Natural killer cell (primary cell): ENCODE results near the gene FBLIM1. TPM values are rescaled to one million over a fixed set of nuclear protein-coding genes. Genes with fewer than 3 reads are reported as not detected.

Source experiments
- ATAC-seq, 3 donors: fragments of 150-1000 bp in 2 of 3; fragments of 200-7000 bp in 1 of 3; cut with Tn5 transposase; 1 replicate in 1 of 3; 2 replicates in 2 of 3; pipeline ENCODE4 v1.10.0; 2021; ENCODE audit warnings: mild to moderate bottlenecking in 2 of 3, moderate library complexity in 2 of 3
- DNase-seq, 2 donors: peaks; one replicate each; pipeline versions ENCODE4 v3.0.0 to v3.0.0-alpha.2; 2013 to 2021; ENCODE audit warnings: mixed read lengths in 1 of 2
- H3K27ac ChIP-seq: one replicate; pipeline ENCODE4 v1.5.1; 2013; ENCODE audit warnings: mild to moderate bottlenecking, low read length
- H3K27me3 ChIP-seq: one replicate; pipeline ENCODE4 v1.6.1; 2013; ENCODE audit warnings: low read length; ENCODE audit not compliant: control insufficient read depth, insufficient read depth
- H3K36me3 ChIP-seq: one replicate; pipeline ENCODE4 v1.6.1; 2013; ENCODE audit warnings: low read length; ENCODE audit not compliant: control insufficient read depth, insufficient read depth
- H3K4me1 ChIP-seq: one replicate; pipeline ENCODE4 v1.6.1; 2013; ENCODE audit warnings: low read length; ENCODE audit not compliant: control insufficient read depth, insufficient read depth
- H3K4me3 ChIP-seq: one replicate; pipeline ENCODE4 v1.5.1; 2013; ENCODE audit warnings: low read length
- H3K9me3 ChIP-seq: one replicate; pipeline ENCODE4 v1.6.1; 2013; ENCODE audit warnings: low read length; ENCODE audit not compliant: control insufficient read depth, insufficient read depth
- H3K27ac Mint-ChIP-seq, 2 donors: one replicate each; pipeline ENCODE4 v1.8.0; 2022; ENCODE audit warnings: mild to moderate bottlenecking in 2 of 2, mixed read lengths in 2 of 2, moderate library complexity in 1 of 2
- H3K27me3 Mint-ChIP-seq, 2 donors: one replicate each; pipeline ENCODE4 v1.8.0; 2022; ENCODE audit warnings: low read depth in 2 of 2, mixed read lengths in 2 of 2
- H3K36me3 Mint-ChIP-seq: one replicate; pipeline ENCODE4 v1.8.0; 2022; ENCODE audit warnings: mixed read lengths
- H3K4me1 Mint-ChIP-seq, 2 donors: one replicate each; pipeline ENCODE4 v1.8.0; 2022; ENCODE audit warnings: mixed read lengths in 2 of 2
- H3K4me3 Mint-ChIP-seq: one replicate; pipeline ENCODE4 v1.8.0; 2022; ENCODE audit warnings: mild to moderate bottlenecking, moderate library complexity, mixed read lengths
- H3K9me3 Mint-ChIP-seq, 2 donors: one replicate each; pipeline ENCODE4 v1.8.0; 2022; ENCODE audit warnings: mixed read lengths in 2 of 2
- WGBS: methylation state at CpG from one replicate; pipeline ENCODE4 v1.1.7; 2013; ENCODE audit warnings: missing lambda C conversion rate; ENCODE audit not compliant: insufficient coverage; 5-methylcytosine and 5-hydroxymethylcytosine counted together
- intact Hi-C: fragments of 100-400 bp; cut with micrococcal nuclease; formaldehyde crosslinking; loops from one replicate; pipeline ENCODE4 v1.14.2; 2022
- total RNA-seq, 4 donors: library from RNA; stranded (reverse); fragments of 120-200 nt in 1 of 4; gene quantifications; one replicate each; pipeline versions ENCODE4 v1.2.3 to v1.2.4, GENCODE V29; 2013 to 2022
- TF ChIP-seq, protein P1 (sequence below): fragments of 200-600 bp; IDR thresholded peaks from one replicate; pipeline ENCODE4 v1.8.0; 2022; ENCODE audit warnings: antibody characterized with exemption

FBLIM1 gene
- total RNA-seq, 3 donors from 2014 or later (not counting 1 experiment from before 2014, with no cell fraction given) = 0.39 TPM; not detected in 2

DNA sequence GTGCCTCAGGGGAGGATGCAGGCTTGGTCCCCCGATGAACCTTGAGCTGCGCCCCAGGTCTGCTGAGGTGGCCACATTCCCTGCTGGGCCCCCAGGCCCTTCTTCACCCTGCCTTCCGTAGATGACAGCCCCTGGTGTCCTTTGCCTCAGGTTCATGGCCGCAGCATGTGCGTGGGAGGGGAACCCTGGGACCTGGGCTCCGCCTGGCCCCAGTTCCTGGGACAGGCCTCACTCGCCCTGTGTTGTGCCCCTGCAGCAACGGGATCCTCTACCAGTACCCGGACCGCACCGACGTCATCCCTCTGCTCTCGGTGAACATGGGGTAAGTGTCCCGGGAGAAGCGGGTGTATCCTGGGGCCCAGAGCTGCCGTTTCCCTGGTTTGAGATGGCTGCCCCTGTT lies 27.7 kb upstream of the FBLIM1 start:
- Mint-ChIP-seq H3K27me3 (no peaks in the 10 kb centered on the region), H3K27ac (no peak overlapping the region), H3K4me3 (no peak overlapping the region), H3K4me1 (no peaks in the 10 kb centered on the region), H3K36me3 (no peaks in the 10 kb centered on the region), H3K9me3 (no peaks in the 10 kb centered on the region)
- TF ChIP-seq, protein P1, sequence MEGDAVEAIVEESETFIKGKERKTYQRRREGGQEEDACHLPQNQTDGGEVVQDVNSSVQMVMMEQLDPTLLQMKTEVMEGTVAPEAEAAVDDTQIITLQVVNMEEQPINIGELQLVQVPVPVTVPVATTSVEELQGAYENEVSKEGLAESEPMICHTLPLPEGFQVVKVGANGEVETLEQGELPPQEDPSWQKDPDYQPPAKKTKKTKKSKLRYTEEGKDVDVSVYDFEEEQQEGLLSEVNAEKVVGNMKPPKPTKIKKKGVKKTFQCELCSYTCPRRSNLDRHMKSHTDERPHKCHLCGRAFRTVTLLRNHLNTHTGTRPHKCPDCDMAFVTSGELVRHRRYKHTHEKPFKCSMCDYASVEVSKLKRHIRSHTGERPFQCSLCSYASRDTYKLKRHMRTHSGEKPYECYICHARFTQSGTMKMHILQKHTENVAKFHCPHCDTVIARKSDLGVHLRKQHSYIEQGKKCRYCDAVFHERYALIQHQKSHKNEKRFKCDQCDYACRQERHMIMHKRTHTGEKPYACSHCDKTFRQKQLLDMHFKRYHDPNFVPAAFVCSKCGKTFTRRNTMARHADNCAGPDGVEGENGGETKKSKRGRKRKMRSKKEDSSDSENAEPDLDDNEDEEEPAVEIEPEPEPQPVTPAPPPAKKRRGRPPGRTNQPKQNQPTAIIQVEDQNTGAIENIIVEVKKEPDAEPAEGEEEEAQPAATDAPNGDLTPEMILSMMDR = no peak
- Histone ChIP-seq H3K9me3 (no peaks in the 10 kb centered on the region), H3K36me3 (peaks cover 61% of the 10 kb centered on the region), H3K27me3 (no peaks in the 10 kb centered on the region), H3K4me3 (no peak overlapping the region), H3K27ac (no peak overlapping the region), H3K4me1 (no peaks in the 10 kb centered on the region)
- ATAC-seq (no peak), DNase-seq (no peak)
- intact Hi-C loops = no loop called here
- 98% methylated on average over 16 of the region's 16 CpGs for WGBS

DNA sequence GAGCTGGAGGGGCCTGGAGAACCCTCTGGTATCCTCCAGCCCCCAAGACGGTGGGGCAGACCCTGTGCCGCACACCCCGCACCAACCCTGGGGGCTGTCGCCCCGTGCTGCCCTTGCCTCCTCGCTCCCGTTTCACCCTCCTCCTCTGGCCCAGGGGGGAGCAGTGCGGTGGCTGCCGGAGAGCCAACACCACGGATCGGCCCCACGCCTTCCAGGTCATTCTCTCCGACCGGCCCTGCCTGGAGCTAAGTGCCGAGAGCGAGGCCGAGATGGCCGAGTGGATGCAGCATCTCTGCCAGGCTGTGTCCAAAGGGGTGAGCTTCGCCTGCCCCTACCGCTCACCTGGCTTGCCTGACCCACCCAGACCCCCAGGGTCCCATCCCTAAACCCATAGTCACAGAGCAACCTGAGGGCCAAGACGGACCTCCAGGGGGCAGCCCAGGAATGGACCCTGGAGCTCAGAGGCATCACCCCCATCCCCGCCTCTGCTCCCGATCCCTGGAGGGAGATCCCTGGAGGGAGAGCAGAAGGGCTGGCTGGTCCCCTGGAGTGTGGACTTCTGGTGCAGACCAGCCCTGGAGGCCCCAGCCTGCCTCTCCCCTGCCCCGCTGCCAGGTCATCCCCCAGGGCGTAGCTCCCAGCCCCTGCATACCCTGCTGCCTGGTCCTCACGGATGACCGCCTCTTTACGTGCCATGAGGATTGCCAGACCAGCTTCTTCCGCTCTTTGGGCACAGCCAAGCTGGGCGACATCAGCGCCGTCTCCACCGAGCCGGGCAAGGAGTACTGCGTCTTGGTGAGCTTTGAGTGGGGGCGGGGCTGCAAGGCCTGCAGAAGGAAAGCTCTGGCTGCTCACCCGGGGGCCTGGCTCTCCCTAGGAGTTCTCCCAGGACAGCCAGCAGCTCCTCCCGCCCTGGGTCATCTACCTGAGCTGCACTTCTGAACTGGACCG lies 26.6 kb upstream of the FBLIM1 start:
- no peaks in the 10 kb centered on the region for H3K4me1 Mint-ChIP-seq
- H3K27me3 Mint-ChIP-seq = no peaks in the 10 kb centered on the region
- H3K36me3 ChIP-seq = peaks cover 56% of the 10 kb centered on the region
- TF ChIP-seq, protein P1 = no peak
- no peaks in the 10 kb centered on the region for H3K9me3 ChIP-seq
- no peaks in the 10 kb centered on the region for H3K36me3 Mint-ChIP-seq
- no peak overlapping the region for H3K4me3 ChIP-seq
- no peak for ATAC-seq
- DNase-seq = no peak
- intact Hi-C loops = no loop called here
- no peaks in the 10 kb centered on the region for H3K9me3 Mint-ChIP-seq
- no peak overlapping the region for H3K27ac Mint-ChIP-seq
- no peaks in the 10 kb centered on the region for H3K4me1 ChIP-seq
- no peaks in the 10 kb centered on the region for H3K27me3 ChIP-seq
- 97% methylated on average over 39 of the region's 39 CpGs for WGBS
- no peak overlapping the region for H3K4me3 Mint-ChIP-seq
- no peak overlapping the region for H3K27ac ChIP-seq

DNA sequence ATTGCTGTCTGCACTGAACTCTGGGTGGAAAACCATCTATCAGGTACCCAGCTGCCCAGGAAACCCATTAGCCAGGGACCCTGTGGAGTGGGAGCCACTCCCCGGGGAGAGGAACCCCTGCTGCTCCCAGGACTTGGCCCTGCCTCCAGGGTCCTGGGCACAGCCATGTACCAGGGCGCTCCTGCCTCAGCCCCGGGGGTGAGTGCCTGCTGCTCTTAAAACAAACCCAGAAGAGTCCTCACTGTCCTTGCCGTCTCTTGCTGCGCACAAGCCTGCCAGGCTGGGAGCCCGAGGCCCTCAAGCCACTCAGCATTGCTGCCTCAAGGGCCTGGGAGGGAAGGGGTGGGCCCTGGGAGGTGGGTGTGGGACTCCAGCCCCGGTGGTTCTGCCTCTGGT lies 25.9 kb upstream of the FBLIM1 start:
- WGBS = 94% methylated on average over 7 of the region's 7 CpGs
- Histone ChIP-seq H3K4me3 (no peak overlapping the region), H3K9me3 (no peaks in the 10 kb centered on the region), H3K36me3 (peaks cover 52% of the 10 kb centered on the region), H3K4me1 (no peaks in the 10 kb centered on the region), H3K27ac (no peak overlapping the region), H3K27me3 (no peaks in the 10 kb centered on the region)
- DNase-seq (no peak), ATAC-seq (no peak)
- Mint-ChIP-seq H3K9me3 (no peaks in the 10 kb centered on the region), H3K4me1 (no peaks in the 10 kb centered on the region), H3K27ac (no peak overlapping the region), H3K4me3 (no peak overlapping the region), H3K36me3 (no peaks in the 10 kb centered on the region), H3K27me3 (no peaks in the 10 kb centered on the region)
- intact Hi-C loops = no loop called here
- TF ChIP-seq, protein P1 = no peak
